WI38 (cell line): ENCODE data around the gene SMAD4.

Experiments
- H3K4me3 ChIP-seq: 2 replicates; pipeline ENCODE4 v1.5.1; 2011; ENCODE audit warnings: low read depth, mild to moderate bottlenecking, control low read depth, low read length
- TF ChIP-seq, protein P1 (sequence below): IDR thresholded peaks from 2 replicates; pipeline ENCODE4 v1.5.1; 2012; ENCODE audit warnings: low read depth, mild to moderate bottlenecking, control low read depth, low read length

Gene SMAD4

DNA sequence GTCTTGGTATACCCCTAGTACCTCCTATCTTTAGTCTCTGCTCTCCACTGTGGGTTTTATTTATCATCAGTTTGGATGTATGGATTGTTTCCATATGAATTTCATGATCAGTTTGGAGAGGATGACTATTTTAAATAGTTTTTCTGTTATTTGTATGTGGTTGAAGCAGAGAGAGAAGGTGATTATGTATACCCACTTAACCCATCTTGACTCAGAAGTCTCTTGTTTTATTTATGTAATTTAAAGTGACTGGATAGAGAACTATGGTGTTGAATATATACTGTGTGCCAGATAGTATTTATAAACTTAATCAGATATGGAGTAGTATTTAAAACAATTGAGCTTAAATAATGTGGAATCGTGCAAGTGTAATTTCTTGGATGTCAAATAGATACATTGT, 39.9 kb downstream of the SMAD4 start:
- H3K4me3 ChIP-seq, result no peak overlapping the region
- TF ChIP-seq, protein P1, sequence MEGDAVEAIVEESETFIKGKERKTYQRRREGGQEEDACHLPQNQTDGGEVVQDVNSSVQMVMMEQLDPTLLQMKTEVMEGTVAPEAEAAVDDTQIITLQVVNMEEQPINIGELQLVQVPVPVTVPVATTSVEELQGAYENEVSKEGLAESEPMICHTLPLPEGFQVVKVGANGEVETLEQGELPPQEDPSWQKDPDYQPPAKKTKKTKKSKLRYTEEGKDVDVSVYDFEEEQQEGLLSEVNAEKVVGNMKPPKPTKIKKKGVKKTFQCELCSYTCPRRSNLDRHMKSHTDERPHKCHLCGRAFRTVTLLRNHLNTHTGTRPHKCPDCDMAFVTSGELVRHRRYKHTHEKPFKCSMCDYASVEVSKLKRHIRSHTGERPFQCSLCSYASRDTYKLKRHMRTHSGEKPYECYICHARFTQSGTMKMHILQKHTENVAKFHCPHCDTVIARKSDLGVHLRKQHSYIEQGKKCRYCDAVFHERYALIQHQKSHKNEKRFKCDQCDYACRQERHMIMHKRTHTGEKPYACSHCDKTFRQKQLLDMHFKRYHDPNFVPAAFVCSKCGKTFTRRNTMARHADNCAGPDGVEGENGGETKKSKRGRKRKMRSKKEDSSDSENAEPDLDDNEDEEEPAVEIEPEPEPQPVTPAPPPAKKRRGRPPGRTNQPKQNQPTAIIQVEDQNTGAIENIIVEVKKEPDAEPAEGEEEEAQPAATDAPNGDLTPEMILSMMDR, result no peak

DNA sequence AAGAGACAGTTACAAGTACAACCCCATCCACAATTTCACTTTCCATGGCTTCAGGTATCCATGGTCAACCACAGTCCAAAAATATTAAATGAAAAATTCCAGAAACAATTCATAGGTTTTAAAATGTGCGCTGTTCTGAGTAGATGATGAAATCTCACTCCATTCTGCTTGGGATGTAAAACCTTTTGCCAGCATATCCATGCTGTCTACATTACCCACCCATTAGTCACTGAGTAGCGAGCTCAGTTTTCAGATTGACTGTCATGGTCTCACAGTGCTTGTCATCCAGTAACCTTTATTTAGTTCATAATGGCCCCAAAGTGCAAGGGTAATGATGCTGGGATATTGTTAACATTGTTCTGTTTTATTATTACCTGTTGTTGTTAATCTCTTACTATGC, 40.5 kb downstream of the SMAD4 start:
- H3K4me3 ChIP-seq, result no peak overlapping the region
- TF ChIP-seq, protein P1, result no peak

DNA sequence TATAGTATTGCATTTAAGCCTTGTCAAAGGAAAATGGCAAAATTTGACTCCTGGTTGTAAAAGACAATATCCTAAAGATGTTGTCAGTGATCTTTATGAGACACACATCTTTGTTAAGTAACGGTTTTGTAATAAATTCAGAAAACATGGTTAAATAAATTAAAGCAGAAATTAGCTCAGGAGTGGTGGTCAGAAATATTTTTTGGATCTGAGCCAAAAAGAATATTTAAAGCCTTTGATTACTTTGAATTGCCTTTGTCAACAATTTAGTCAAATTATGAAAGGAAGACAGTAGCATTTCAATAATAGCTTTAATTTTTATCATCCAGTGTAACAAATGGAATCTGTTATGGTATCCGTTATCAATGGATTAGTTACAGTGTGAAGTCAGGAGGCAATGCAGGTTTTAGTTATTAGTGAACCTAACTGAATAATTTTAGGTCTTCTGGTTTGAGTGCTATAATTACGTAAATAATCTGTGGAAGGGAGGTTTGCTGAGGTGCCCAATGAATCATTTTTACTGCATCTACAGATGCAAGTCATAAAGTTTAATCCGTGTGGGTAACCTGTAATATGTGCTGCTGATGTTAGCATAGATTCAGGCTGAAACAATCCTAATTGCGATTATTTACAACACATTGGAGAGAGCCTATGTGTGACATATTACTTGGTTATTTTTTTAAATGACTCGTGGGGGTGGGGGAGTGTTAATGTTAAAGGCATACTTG, 42.7 kb downstream of the SMAD4 start:
- no peak overlapping the region for H3K4me3 ChIP-seq
- TF ChIP-seq, protein P1, result no peak

DNA sequence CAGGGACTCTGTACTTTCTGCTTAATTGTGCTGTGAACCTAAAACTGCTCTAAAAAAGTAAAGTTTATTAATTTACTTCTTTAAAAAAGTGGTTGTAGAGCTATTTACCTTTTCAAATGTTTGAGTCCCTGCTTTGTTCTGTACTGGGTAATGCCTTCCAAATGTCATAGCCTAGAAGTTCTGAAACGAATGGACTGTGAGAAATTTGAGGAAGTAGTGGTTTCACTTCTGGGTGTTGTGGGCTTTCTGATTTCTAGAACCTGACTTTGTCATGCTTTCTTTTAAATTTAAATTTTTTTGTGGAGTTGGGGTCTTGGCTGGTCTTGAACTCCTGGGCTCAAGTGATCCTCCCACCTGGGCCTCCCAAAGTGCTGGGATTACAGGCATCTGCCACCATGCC, 44.6 kb downstream of the SMAD4 start:
- H3K4me3 ChIP-seq, result no peak overlapping the region
- TF ChIP-seq, protein P1, result no peak

DNA sequence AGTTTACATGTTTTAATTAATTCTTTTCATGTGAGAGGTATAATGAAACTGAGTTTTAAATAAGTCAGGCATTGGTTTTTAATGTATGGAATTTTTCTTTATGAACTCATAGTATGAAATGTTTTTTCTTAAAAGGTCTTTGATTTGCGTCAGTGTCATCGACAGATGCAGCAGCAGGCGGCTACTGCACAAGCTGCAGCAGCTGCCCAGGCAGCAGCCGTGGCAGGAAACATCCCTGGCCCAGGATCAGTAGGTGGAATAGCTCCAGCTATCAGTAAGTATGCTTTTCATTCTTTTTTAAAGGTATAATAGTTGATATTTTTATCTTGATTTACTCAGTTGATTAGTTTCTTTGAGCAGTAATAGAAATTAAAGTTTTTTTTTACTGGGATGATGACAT, 46.5 kb downstream of the SMAD4 start:
- TF ChIP-seq, protein P1, result no peak
- no peak overlapping the region for H3K4me3 ChIP-seq

DNA sequence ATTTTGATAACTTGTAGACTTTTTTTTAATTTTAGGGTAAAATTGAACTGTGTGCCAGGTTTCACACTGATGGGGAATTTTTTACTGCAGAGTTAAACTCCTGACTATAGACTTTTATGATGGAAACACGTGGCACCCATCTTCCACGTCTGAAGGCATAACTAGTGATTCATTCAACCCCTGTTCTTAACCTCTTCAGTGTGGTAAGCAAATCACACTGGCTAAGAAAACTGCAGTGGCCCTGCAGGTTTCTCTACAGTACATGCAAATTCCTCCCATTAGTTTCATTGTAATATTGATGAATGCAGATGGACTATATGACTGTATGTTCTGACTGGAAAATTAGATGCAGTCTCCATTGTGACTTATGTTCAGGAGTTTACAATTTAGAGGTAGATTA, 47.2 kb downstream of the SMAD4 start:
- no peak overlapping the region for H3K4me3 ChIP-seq
- TF ChIP-seq, protein P1, result no peak

DNA sequence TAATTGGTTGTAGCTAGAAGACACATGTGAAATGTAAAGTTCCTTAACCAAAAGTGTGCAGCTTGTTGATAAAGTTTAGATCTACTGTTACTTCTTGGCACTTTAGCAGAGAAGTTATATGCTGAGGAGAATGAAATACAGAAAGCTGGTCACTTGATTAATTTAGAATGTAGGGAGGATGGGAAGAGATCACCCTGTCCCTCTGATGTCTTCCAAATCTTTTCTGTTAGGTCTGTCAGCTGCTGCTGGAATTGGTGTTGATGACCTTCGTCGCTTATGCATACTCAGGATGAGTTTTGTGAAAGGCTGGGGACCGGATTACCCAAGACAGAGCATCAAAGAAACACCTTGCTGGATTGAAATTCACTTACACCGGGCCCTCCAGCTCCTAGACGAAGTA, 48.0 kb downstream of the SMAD4 start:
- TF ChIP-seq, protein P1, result no peak

More for the DNA sequence above, 48.0 kb downstream of the SMAD4 start:
- H3K4me3 ChIP-seq, result no peak overlapping the region
